Putamen (tissue), 1 donor: Measurements from ENCODE around the gene ZBTB5.

Experiments used
- DNase-seq: peaks from one replicate; pipeline ENCODE4 v3.0.0-alpha.2; 2016; ENCODE audit warnings: low spot score

ZBTB5 gene

DNA sequence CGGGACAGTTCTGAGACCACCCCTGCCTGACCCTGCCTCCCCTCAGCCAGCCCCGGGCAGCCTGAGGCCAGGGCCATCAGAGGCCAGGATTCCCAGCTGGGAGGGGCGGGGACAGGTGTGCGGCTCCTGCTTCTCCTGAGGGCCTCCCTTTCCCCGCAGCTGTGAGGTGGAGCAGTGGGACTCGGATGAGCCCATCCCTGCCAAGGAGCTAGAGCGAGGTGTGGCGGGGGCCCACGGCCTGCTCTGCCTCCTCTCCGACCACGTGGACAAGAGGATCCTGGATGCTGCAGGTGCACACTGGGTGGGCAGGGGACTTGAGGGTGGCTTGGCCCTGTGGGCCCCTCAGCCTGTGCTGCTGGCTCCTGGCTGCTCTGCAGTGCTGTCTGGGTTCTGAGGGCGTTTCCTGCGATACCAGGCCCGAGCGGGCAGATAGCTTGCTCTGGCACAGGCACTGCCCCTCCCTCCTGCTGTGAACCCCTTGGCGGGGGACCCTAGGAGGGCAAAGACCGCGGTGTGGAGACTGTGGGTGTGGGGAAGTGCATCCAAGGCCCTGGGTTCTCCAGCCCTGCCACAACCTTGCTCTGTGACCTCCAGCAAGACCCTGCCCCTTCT, 40.5 kb downstream of the ZBTB5 start:
- DNase-seq, result no peak

DNA sequence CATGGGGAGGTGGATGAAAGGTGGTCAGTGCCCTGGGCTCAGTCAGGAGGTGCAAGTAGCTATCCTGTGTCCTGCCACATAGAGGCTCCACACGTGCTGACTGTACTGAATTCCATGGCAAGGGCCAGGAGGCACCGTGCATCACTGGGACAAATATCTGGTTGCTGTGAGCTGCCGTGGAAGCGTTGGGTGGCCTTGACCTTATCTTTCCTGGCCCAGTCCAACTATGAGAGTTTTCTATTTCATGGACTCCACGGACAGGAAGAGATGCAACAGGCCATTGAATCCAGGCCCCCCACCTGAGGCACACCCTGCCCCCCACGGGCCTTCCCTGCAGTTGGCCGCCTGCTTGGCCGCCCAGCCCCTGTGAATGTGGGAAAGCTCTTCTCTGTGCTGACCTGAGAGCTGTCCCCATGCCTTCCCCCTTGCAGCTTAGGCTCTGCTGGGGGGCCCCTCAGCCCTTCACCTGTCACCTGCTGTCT, 41.0 kb downstream of the ZBTB5 start:
- no peak for DNase-seq

DNA sequence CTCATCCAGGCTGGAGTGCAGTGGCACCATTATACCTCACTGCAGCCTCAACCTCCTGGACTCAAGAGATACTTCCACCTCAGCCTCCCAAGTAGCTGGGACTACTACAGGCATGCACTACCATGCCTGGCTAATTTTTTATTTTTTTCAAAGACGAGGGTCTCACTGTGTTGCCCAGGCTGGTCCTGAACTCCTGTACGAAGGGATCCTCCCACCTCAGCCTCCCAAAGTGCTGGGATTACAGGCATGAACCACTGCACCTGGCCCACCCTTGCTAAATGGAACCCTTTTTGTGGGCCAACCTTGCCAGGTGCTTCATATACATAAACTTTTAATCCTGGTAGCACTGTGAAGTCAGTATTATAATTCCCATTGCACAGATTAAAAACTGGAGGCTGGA, 41.7 kb downstream of the ZBTB5 start:
- DNase-seq, result no peak

DNA sequence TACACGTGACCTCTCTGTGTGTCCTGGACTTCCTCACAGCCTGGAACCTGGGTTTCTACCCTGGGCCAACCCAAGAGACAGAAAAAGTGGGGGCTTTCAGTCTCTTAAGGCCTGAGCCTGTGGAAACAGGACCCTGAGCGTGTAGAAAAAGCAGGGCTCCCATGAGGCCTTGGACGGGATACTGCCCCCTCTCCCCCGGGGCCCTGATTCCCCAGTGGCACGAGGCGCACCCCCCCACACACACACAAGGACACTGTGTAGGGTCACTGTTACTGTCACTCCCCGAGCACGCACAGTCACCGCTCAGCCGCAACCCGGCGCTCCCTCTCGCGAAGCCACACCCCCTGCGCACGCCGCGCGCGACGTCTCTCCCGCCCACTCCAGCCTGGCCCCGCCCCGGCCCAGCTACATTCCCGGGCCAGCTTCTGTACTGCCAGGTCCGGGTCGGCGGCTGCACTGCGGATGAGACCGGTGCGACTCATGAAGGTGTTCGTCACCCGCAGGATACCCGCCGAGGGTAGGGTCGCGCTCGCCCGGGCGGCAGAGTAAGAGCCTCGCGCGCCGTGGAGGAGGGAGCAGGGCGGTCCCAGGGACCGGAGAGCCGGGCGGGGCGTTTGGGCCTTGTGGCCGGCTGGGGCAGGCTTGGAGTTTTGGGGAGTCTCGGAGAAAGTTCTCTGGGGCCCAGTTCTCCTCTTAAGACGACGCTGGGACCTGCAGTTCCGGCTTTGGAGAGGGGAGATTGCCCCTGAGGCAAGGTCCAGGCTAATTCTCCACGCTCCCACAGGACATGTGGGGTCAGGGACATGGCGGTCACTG, 42.8 kb downstream of the ZBTB5 start, which contains the start of gene GRHPR:
GRHPR (plus strand) TSS at position 408 of the 816 bp plus-strand sequence; CDS start at position 463, 55 bp downstream.
- DNase-seq, result peak; percentile 94

DNA sequence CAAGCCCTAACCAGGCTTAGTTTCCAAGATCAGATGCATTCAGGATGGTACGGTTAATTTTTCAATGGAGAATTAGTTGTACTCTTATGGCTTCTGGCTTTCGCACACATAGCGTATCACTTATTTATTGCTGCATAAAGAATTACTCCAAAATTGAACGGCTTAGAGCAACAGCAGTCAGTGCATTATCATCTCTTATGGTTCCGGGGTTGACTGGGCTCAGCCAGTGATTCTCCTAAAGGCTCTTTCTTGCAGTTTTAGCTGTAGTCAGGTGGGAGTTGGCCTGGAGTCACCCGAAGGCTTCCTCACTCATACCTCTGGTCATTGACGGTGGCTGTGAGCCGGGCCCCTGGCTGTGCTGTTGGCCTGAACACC, 43.3 kb downstream of the ZBTB5 start:
- DNase-seq, result no peak

DNA sequence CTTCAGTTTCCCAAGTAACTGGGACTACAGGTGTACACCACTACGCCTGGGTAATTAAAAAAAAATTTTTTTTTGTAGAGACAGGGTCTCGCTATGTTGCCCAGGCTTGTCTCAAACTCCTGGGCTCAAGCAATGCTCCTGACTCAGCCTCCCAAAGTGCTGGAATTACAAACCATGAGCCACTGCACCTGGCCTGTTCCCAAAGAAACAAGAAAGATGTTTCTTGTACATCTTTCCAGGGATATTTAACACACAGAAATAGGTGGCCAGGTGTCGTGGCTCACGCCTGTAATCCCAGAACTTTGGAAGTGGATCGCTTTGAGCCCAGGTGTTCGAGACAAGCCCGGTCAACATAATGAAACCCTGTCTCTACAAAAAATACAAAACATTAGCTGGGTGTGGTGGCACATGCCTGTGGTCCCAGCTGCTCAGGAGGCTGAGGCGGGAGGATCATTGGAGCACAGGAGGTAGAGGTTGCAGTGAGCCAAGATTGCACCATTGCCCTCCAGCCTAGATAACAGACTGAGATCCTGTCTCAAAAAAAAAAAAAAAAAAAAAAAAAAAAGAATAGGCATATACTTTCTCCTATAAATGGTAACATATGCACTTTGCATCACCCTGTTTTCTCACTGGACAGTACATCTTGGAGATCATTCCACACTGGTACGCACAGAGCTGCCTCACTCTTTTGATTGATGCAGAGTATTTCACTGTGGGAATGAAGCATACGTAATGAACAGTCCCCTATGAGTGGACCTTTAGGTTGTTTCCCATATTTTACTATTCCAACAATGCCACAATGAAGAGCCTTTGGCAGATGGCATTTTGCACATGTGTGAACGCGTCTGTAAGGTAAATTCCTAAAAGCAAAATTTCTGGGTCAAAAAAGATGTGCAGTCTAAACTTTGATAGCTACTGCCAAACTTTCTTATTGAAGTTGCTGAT, 44.7 kb downstream of the ZBTB5 start:
- no peak for DNase-seq

DNA sequence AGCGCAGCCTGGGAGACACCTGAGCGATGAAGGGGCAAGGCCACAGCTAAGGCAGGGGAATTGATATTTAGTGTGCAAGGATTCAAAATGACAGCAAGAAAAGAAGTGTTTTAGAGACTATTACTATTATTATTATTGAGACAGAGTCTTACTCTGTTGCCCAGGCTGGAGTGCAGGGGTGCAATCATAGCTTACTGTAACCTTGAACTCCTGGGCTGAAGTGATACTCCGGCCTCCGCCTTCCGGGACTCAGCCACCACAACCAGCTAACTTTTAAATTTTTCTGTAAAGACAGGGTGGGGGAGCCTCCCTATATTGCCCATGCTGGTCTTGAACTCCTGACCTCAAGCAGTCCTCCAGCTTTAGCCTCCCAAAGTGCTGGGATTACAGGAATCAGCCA, 46.0 kb downstream of the ZBTB5 start:
- DNase-seq, result no peak

DNA sequence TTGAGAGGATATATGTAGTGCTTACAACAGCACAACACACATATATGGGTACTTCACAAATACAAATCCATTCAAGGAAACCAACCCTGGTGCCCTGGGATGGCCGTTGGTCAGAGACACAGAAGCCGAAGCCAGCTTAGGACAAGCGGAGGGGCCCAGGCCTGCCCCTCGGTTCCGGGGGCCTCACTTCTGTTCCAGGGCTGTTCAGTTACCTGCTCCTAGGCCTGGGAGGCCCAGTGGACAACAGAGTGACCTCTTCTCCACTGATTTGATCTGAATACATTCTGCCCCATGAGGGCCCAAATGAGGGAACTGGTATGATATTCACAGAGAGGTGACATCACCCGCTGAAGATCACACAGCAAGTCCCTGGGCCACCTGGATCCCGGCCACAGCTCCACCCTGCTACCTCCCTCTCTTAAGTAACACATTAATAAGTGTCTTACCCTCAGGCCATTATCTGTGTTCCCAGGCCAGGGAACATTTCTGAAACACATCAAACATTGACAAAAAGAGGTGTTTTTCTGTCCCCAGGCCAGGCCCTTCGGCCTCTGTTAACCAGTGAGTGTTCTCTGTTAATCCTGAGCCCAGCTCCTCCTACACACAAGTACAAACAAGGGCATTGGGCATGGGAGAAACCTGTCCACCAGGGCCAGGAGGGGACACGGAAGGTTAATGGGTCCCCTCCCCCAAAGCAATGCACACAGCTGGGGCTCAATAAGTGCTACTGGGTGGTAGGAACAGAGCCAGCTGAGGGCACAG, 47.2 kb downstream of the ZBTB5 start:
- no peak for DNase-seq

DNA sequence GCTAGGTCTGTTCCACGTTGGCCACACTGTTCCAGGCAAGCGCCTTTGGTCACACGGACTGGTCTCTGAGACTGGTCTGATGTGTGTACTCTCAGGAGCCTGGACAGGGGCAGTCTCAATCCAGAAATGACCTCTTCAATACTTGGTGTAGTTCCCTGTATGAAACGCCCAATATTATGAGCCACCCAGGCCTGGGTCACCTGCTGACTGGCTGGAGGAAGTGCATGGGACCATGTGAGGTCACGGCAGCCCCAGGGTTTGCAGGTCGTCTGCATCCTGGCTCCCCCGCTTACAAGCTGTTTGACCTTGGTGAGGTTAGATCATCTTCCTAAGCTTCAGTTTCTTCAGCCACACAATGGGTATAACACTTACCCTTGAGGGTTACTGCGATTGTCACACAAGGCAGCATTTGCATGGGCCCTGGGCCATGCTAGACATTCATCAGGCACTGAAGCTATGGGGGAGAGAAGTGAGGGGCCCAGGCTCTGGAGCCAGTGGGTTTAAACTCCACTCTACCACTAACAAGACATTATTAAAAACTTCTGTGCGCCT, 47.9 kb downstream of the ZBTB5 start:
- no peak for DNase-seq

DNA sequence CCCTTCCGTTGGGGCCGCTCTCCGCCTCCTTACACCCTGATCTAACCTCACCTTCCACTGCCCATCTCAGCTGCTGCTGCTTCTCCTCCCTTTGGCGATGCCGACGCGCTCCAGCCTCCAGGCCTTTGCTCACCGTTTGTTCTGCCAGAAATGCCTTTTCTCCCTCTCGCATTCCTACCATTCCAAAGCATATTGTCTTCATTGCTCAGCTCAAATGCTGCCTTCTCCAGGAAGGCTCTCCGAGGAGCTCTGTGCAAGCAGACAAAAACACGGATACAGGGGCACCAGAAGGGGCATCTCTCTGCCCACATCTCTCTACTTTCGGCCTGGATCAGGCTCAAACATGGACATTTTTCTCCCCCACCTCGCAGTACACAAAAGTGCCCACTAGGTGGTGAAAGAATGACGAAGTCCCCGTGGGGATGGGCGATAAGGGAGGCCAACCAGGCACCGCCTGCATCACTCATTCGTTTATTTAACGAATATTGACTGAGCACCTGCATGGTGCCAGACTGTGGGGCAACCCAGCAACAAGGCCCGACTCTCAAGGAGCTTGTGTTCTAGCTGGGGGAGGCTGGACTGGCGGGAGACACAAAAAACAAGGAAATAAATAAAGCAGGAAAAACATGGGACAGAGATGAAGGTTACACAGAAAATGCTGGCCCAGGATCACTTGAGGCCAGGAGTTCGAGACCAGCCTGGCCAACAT, 50.1 kb downstream of the ZBTB5 start:
- peak; percentile 74 for DNase-seq

DNA sequence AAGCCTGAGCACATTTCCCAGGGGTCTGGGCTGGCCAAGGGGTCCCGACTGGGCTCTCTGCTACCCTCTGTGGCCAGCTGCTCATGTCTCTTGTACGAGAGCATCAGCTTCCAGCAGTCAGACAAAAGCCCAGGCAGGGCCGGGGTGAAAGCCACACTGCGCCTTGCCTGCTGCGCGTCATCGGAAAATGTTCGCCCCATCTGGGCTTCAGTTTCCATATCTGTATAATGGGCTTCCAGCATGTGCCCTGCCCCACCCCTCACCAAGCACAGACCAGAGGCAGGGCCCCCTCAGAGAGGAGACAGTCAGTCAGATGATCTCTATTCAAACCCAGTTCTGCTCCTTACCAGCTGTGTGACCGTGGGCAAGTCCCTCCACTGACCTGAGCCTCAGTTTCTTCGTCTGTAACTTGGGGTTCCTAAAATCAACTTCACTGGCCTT, 50.7 kb downstream of the ZBTB5 start:
- DNase-seq, result no peak

DNA sequence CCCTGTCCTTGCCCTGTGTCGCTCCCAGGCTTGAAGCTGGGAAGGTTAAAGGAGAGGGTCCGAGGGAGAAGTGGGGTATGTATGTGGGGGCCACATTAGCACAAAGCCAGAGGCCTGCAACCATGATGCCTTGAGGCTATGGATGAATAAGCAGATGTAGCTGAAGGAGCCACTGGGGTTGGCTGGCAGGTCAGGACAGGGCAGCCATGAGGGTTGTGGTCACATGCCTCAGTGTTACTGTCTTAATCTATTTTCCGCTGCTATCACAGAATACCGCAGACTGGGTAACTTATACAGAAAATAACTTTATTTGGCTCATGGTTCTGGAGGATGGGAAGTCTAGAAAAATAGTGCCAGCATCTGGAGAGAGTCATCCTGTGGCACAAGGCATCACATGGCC, 51.9 kb downstream of the ZBTB5 start:
- no peak for DNase-seq

DNA sequence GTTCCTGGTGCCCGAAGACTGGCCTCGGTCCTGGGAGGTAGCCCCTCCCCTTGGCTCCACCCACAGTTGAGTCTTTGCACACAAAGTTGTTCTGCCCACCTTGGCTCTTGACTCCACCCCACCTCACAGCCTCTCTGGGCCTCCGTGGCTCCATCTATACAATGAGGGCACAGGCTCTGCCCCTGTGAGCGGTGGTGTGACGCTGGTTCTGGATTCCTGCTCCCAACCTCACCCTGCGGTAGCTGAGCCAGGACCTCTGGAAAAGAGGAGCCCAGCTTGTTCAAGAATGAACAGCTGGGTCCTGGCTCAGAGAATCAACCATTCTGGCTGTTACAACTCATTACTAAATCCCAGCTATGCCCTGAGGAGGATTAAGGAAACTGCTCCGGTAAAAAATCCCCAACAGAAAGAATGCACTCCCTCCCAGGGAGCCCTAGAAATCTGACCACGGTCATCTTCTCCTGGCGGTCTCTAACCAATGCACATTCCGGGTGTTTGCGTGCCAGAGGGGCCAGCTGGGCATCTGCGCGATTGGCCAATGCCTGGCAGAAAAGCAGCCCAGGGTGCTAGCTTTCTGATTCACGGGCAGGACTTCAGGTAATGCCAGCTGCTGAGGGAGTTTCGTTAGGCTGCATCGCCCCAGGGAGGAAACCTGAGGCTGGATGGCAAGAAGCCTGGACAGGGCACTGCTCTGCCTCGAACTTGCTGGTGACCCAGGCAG, 52.7 kb downstream of the ZBTB5 start:
- no peak for DNase-seq

DNA sequence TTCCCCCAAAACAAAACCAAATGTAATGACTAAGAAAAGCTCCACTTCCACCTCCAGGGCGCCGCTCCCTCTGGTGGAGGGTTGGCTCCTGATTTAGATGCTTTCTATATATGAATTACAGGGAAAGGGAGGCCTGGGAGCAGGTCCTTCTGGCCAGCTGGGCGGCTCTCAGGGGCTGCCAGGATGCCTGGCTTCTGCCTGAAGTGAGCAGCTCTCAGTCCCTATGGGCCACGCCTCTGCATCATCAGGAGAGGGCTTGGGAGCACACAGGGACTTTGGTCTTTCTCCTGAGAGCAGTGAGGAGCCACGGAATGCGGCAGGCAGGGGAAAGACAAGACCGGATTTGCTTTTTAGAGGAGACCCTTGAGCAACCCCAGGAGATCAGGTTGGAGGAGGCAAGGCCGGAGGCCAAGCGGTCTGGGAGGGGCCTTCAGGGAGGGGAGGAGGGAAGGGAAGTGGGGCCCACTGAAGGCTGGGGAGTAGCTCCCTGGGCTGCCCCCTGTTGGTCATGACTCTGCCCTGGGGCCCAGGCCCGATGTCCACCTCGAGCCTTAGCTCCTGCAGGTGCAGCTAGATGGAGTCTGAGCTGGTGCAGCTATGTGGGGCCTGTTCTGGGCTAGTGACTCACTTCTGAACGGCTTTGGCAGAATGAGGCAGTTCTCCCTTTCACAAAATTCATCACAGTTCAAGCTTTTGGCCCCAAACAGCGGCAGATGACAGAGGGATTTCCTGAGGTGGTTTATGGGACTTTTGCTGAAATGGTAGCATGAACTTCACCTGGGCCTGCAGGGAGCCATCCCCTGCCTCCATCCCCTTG, 54.1 kb downstream of the ZBTB5 start:
- no peak for DNase-seq

DNA sequence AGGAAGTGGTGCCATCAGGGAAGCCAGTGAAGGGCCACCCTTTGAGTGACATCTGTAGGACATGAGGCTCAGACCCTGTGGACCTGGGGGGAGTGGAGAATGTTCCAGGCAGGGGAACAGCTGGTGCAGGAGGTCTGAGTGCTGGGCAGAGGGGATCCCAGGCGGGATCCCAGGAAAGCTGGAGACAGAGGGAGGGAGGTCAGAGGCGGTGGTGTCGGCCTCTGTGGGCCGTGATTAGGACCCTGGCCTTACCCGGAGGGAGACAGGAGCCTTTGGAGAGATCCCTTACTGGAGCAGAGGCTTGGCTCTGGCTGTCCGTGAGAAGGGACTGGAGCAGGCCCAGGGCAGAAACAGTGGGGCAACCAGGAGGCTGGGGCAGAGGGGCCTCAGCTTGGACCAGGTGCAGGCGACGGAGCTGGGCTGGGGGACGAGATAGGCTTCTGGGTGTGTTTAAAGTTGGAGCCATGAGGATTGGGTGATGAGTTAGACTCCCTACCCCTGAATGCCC, 54.8 kb downstream of the ZBTB5 start:
- no peak for DNase-seq

DNA sequence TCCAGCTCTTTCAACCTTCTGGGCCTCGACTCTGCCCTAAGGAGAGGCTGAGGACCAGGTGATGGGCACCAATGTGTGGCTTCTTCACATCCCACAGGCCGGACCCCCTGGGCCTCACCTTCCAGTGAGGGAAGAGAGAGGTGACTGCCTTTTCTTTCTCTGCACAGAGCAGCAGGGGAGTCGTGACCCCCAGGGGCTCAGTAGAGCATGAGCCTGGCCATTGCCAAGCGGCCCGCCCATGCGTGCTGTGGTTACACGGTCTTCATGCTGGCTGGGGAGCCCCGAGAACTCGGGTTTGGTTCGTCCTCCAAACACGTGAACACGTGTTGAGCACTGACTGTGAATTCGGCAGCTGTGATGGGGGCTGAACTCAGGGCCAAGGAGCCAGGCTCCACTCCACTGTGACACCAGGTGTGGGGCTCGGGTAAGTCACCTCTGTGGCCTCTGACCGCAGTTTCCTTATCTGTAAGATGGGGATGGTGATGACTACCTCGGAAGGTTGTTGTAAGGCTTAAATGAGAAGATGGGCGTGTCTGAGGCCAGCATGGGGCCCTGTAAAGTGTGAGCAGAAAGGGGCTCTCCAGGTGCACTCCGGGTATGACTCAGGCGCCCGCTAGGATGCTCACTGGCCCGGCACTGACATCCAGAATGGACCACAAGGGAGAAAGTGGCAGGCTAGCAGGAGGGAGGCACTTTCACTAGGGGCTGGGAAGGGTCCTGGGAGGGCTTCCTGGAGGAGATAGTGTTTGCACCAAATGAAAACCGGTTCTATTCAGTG, 56.1 kb downstream of the ZBTB5 start:
- no peak for DNase-seq

DNA sequence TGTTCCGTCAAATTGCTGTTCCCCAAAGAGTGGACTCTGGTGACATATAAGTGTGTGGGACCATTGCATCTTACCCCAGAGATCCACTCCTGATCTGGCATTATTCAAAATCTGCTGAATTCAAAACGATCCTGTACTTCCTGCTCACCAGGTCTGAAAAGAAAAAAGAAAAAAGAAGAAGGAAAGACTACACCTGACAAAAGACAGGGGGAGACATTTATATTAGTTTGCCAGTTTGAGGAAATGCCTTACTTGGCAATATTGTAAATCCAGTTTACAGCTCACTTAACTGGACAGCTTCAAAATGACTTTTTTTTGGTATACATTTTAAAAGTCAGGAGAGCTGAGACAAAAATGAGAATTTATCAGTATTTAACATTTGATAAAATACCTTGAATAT, 57.8 kb downstream of the ZBTB5 start:
- no peak for DNase-seq
